Small intestine (tissue), 7 donors: ENCODE data around the gene CIC. TPM values are rescaled to one million over a fixed set of nuclear protein-coding genes. Genes with fewer than 3 reads are reported as not detected.
A peak's percentile ranks its signal among the peaks of the same experiment; 100 is the strongest.

Experiments used
- DNase-seq, 2 donors: peaks; one replicate each; pipeline versions ENCODE4 v3.0.0 to v3.0.0-alpha.2; 2013
- FAIRE-seq: peaks from 2 replicates; lab custom pipeline; 2012; peaks lifted over from hg19 to GRCh38; lab: Jason Lieb, UNC
- H3K27ac ChIP-seq, 3 donors: one replicate each; pipeline ENCODE4 v1.5.1; 2013; ENCODE audit warnings: low read length in 2 of 3, mild to moderate bottlenecking in 2 of 3, control low read depth in 1 of 3, inconsistent platforms in 1 of 3, low read depth in 1 of 3, moderate library complexity in 1 of 3
- H3K27me3 ChIP-seq, 3 donors: one replicate each; pipeline ENCODE4 v1.6.1; 2013; ENCODE audit warnings: low read length in 3 of 3, inconsistent platforms in 1 of 3; ENCODE audit not compliant: control insufficient read depth in 3 of 3, insufficient read depth in 3 of 3
- H3K36me3 ChIP-seq, 3 donors: one replicate each; pipeline ENCODE4 v1.6.1; 2013; ENCODE audit warnings: low read length in 3 of 3, inconsistent platforms in 1 of 3, low read depth in 1 of 3, mild to moderate bottlenecking in 1 of 3, moderate library complexity in 1 of 3; ENCODE audit not compliant: control insufficient read depth in 3 of 3, insufficient read depth in 2 of 3
- H3K4me1 ChIP-seq, 3 donors: one replicate each; pipeline ENCODE4 v1.6.1; 2013; ENCODE audit warnings: low read length in 2 of 3, inconsistent platforms in 1 of 3, low read depth in 1 of 3, mild to moderate bottlenecking in 1 of 3, moderate library complexity in 1 of 3; ENCODE audit not compliant: control insufficient read depth in 3 of 3, insufficient read depth in 2 of 3
- H3K4me3 ChIP-seq, 3 donors: one replicate each; pipeline ENCODE4 v1.5.1; 2013; ENCODE audit warnings: low read length in 3 of 3, control low read depth in 1 of 3, inconsistent platforms in 1 of 3, low read depth in 1 of 3, mild to moderate bottlenecking in 1 of 3, moderate library complexity in 1 of 3
- H3K9me3 ChIP-seq, 2 donors: one replicate each; pipeline ENCODE4 v1.6.1; 2013; ENCODE audit warnings: low read depth in 1 of 2, low read length in 1 of 2; ENCODE audit not compliant: control insufficient read depth in 2 of 2, insufficient read depth in 1 of 2
- WGBS, 3 donors: extraction: QIAGEN DNeasy Blood & Tissue Kit; methylation state at CpG; one replicate each; pipeline ENCODE4 v1.1.7; 2013; 5-methylcytosine and 5-hydroxymethylcytosine counted together
- polyA plus RNA-seq, 4 donors: library from polyadenylated mRNA; stranded (reverse) in 3 of 4; unstranded in 1 of 4; fragments of 200-250 nt in 3 of 4; fragments of 120-200 nt in 1 of 4; gene quantifications; one replicate each; pipeline versions ENCODE4 v1.2.1 to v1.2.3, GENCODE V29; 2013
- donor health status: healthy with polysubstance abuse.
- donor health status: control.
- donor health status: control.
- donor health status: Bipolar disorder and iron deficiency.
- donor health status: healthy.

CIC gene
- polyA plus RNA-seq, 4 donors, result 14.1 to 39.2 (median 24.0) TPM

DNA sequence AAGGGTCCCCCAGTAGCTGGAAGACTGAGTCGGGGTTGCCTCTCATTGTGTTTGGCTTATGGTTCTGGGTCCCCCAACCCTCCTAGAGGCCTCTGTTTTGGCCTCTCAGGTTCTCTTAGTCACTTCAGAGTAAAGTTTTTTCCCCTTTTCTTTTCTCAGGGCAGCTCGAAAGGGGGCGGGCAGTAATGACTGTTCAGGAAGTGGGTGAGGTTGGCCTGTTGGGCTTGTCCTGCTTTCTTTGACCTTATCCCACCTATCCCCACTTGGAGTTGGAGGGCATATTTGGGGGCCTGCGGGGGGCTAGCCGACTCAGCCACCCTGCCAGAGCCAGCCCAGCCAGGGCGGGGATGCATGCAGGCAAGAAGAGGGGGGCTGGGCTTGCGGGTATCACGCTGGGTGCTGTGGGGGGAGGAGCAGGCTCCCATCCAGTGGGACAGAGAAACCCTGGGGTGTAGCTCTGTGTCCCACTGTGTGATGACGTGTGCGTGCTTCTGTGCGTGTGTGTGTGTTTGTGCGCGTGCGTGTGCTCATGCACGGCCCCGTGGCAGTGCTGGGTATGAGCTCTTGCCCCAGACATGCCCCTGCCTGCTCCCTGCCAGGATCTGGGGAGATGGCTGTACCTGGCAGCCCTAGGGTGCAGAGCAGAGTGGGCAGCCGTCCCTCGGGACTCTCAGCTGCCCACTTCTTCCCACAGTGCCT, 1.4 kb downstream of the CIC start:
- Histone ChIP-seq H3K4me3 (peak overlapping the region; percentile 58 to 74 (median 72)), H3K27me3 (no peaks in the 10 kb centered on the region), H3K4me1 (peaks cover 0 to 29% (median 7%) of the 10 kb centered on the region in 3 donors), H3K9me3 (no peaks in the 10 kb centered on the region), H3K27ac (peak overlapping the region; percentile 86 to 91 (median 86)), H3K36me3 (peaks cover 3 to 42% (median 7%) of the 10 kb centered on the region in 3 donors)
- 3 to 12% (median 3%) methylated on average over 18 of the region's 18 CpGs for WGBS, 3 donors
- DNase-seq (peak in 1 of 2 donors; percentile 68), FAIRE-seq (no peak)

- peak overlapping the region; percentile 86 to 91 (median 86) for H3K27ac ChIP-seq
- H3K9me3 ChIP-seq, result no peaks in the 10 kb centered on the region
- H3K4me3 ChIP-seq, result peak overlapping the region in 2 of 3 donors; percentile 58 to 74
- peak; percentile 60 to 79 for DNase-seq
- H3K4me1 ChIP-seq, result peaks cover 0 to 33% (median 7%) of the 10 kb centered on the region in 3 donors
- peaks cover 3 to 48% (median 7%) of the 10 kb centered on the region in 3 donors for H3K36me3 ChIP-seq
- H3K27me3 ChIP-seq, result no peaks in the 10 kb centered on the region
- 31 to 57% (median 37%) methylated on average over 3 of the region's 3 CpGs for WGBS, 3 donors
- FAIRE-seq, result no peak
Measured at GRCh38 chr19:42271045-42271419, 2.0 kb downstream of the CIC start.

- WGBS, 3 donors, result 92 to 94% (median 93%) methylated on average over 29 to 35 of the region's 35 CpGs
- DNase-seq (no peak), FAIRE-seq (no peak)
- Histone ChIP-seq H3K9me3 (no peaks in the 10 kb centered on the region), H3K36me3 (peaks cover 3 to 57% (median 7%) of the 10 kb centered on the region in 3 donors), H3K4me3 (no peak overlapping the region), H3K27ac (peak overlapping the region in 1 of 3 donors; percentile 86), H3K4me1 (peaks cover 0 to 36% (median 7%) of the 10 kb centered on the region in 3 donors), H3K27me3 (no peaks in the 10 kb centered on the region)
Measured at GRCh38 chr19:42271861-42272534, 2.9 kb downstream of the CIC start.

DNA sequence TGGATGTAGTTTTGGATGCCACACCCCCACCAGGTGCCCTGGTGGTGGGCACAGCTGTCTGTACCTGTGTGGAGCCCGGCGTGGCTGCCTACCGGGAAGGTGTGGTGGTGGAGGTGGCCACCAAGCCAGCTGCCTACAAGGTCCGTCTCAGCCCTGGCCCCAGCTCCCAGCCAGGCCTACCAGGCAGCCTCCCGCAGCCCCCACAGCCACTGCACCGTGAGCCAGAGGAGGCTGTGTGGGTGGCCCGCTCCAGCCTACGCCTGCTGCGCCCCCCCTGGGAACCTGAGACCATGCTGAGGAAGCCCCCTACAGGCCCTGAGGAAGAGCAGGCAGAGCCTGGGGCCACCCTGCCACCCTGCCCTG, 3.5 kb downstream of the CIC start:
- no peak overlapping the region for H3K27ac ChIP-seq
- no peak overlapping the region for H3K4me3 ChIP-seq
- 83 to 96% (median 92%) methylated on average over 7 to 9 of the region's 9 CpGs for WGBS, 3 donors
- H3K9me3 ChIP-seq, result no peaks in the 10 kb centered on the region
- peaks cover 0 to 37% (median 6%) of the 10 kb centered on the region in 3 donors for H3K4me1 ChIP-seq
- H3K36me3 ChIP-seq, result peaks cover 3 to 62% (median 7%) of the 10 kb centered on the region in 3 donors
- H3K27me3 ChIP-seq, result no peaks in the 10 kb centered on the region
- FAIRE-seq (no peak), DNase-seq (no peak)

DNA sequence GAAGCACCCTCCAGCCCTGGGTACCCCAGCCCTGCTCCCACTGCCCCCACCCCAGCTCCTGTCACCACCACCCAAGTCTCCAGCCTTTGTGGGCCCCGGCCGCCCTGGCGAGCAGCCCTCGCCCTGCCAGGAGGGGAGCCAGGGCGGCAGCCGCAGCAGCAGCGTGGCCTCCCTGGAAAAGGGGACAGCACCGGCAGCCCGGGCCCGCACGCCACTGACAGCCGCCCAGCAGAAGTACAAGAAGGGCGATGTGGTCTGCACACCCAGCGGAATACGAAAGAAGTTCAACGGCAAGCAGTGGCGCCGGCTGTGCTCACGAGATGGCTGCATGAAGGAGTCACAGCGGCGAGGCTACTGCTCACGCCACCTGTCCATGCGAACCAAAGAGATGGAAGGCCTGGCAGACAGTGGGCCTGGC, 3.9 kb downstream of the CIC start:
- H3K9me3 ChIP-seq, result no peaks in the 10 kb centered on the region
- WGBS, 3 donors, result 97% methylated on average over 22 to 23 of the region's 23 CpGs
- FAIRE-seq, result no peak
- H3K27ac ChIP-seq, result no peak overlapping the region
- DNase-seq, result no peak
- H3K36me3 ChIP-seq, result peaks cover 3 to 63% (median 7%) of the 10 kb centered on the region in 3 donors
- no peak overlapping the region for H3K4me3 ChIP-seq
- H3K4me1 ChIP-seq, result peaks cover 0 to 37% (median 3%) of the 10 kb centered on the region in 3 donors
- no peaks in the 10 kb centered on the region for H3K27me3 ChIP-seq

GRCh38 chr19:42273407-42274064, 4.5 kb downstream of the CIC start:
- 95 to 96% (median 96%) methylated on average over 38 to 43 of the region's 43 CpGs for WGBS, 3 donors
- no peak overlapping the region for H3K27ac ChIP-seq
- peaks cover 3 to 63% (median 7%) of the 10 kb centered on the region in 3 donors for H3K36me3 ChIP-seq
- no peak overlapping the region for H3K4me3 ChIP-seq
- DNase-seq (no peak), FAIRE-seq (no peak)
- no peaks in the 10 kb centered on the region for H3K9me3 ChIP-seq
- H3K4me1 ChIP-seq, result peaks cover 0 to 42% (median 3%) of the 10 kb centered on the region in 3 donors
- no peaks in the 10 kb centered on the region for H3K27me3 ChIP-seq

DNA sequence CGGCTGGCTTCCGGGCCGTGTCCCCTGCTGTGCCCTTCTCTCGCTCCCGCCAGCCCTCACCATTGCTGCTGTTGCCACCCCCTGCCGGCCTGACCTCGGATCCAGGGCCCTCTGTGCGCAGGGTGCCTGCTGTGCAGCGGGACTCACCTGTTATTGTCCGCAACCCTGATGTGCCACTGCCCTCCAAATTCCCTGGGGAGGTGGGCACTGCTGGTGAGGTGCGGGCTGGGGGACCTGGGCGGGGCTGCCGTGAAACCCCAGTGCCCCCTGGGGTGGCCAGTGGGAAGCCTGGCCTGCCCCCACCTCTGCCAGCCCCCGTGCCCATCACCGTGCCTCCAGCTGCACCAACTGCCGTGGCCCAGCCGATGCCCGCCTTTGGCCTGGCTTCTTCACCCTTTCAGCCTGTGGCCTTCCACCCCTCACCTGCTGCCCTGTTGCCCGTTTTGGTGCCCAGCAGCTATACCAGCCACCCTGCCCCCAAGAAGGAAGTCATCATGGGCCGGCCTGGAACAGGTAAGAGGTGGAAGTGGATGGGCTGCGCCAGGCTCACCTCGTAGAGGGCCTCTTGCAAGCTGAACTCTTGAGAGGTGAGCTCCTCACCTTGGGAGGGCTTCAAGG, 5.1 kb downstream of the CIC start:
- 92 to 95% (median 93%) methylated on average over 22 of the region's 22 CpGs for WGBS, 3 donors
- Histone ChIP-seq H3K9me3 (no peaks in the 10 kb centered on the region), H3K4me1 (peaks cover 0 to 48% (median 3%) of the 10 kb centered on the region in 3 donors), H3K36me3 (peaks cover 3 to 65% (median 7%) of the 10 kb centered on the region in 3 donors), H3K27ac (no peak overlapping the region), H3K27me3 (no peaks in the 10 kb centered on the region), H3K4me3 (no peak overlapping the region)
- no peak for DNase-seq
- no peak for FAIRE-seq

DNA sequence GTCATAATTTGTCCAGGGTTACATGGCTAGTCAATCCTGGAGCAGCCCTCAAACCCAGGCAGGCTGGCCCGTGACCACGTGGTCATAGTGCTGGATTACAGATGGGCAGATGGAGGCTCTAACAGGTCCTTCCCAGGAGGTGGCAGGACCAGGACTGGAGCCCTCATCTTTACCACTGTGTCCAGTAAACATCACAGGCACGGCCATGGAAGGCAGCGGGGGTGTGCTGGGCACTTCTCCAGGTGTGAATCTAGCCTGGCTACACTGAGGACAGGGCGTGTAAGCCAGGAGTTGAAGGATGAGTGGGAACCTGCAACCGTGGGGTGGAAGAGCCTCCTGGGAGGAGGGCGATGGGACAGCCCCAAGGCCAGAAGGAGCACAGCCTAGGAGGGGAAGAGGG, 6.1 kb downstream of the CIC start:
- Histone ChIP-seq H3K4me3 (no peak overlapping the region), H3K27ac (no peak overlapping the region), H3K4me1 (peaks cover 0 to 51% (median 6%) of the 10 kb centered on the region in 3 donors), H3K27me3 (no peaks in the 10 kb centered on the region), H3K9me3 (no peaks in the 10 kb centered on the region), H3K36me3 (peaks cover 3 to 66% (median 7%) of the 10 kb centered on the region in 3 donors)
- FAIRE-seq, result no peak
- no peak for DNase-seq
- WGBS, 3 donors, result 69 to 75% (median 69%) methylated on average over 7 of the region's 7 CpGs
